Measurements from ENCODE around the gene BSN.
A peak's percentile ranks its signal among the peaks of the same experiment; 100 is the strongest.

BSN gene

GRCh38 chr3:49601358-49602048, 47.2 kb downstream of the BSN start:
- DNase-seq, result no peak

- DNase-seq, result peak; percentile 27
Measured at GRCh38 chr3:49602049-49602554, 47.8 kb downstream of the BSN start.

- DNase-seq, result no peak
Measured at GRCh38 chr3:49602877-49603411, 48.7 kb downstream of the BSN start.

GRCh38 chr3:49606427-49606826, 52.1 kb downstream of the BSN start:
- no peak for DNase-seq

- no peak for DNase-seq
Measured at GRCh38 chr3:49607105-49607591, 52.9 kb downstream of the BSN start.

- no peak for DNase-seq
Measured at GRCh38 chr3:49607796-49608195, 53.5 kb downstream of the BSN start.

- DNase-seq, result no peak
Measured at GRCh38 chr3:49609314-49609713, 55.0 kb downstream of the BSN start.

GRCh38 chr3:49609815-49610214, 55.5 kb downstream of the BSN start:
- no peak for DNase-seq

GRCh38 chr3:49610666-49611280, 56.5 kb downstream of the BSN start:
- DNase-seq, result no peak

GRCh38 chr3:49611291-49611690, 57.0 kb downstream of the BSN start:
- no peak for DNase-seq

GRCh38 chr3:49611719-49612118, 57.4 kb downstream of the BSN start:
- DNase-seq, result no peak

- DNase-seq, result no peak
Measured at GRCh38 chr3:49614936-49615335, 60.7 kb downstream of the BSN start.

- no peak for DNase-seq
Measured at GRCh38 chr3:49616061-49616460, 61.8 kb downstream of the BSN start.

GRCh38 chr3:49616491-49616941, 62.2 kb downstream of the BSN start:
- no peak for DNase-seq

- no peak for DNase-seq
Measured at GRCh38 chr3:49617390-49618013, 63.2 kb downstream of the BSN start.

- no peak for DNase-seq
Measured at GRCh38 chr3:49618412-49618811, 64.1 kb downstream of the BSN start.

- no peak for DNase-seq
Measured at GRCh38 chr3:49619649-49620048, 65.4 kb downstream of the BSN start.

GRCh38 chr3:49620728-49621127, 66.5 kb downstream of the BSN start:
- DNase-seq, result no peak

GRCh38 chr3:49623071-49623470, 68.8 kb downstream of the BSN start:
- no peak for DNase-seq

GRCh38 chr3:49625071-49625470, 70.8 kb downstream of the BSN start:
- no peak for DNase-seq

- no peak for DNase-seq
Measured at GRCh38 chr3:49626101-49626581, 71.9 kb downstream of the BSN start.

GRCh38 chr3:49626796-49627195, 72.5 kb downstream of the BSN start:
- no peak for DNase-seq

- no peak for DNase-seq
Measured at GRCh38 chr3:49627634-49628033, 73.4 kb downstream of the BSN start.

Measured in T1000 (cell line).